Suprapubic skin (tissue), 3 donors: ENCODE measurements around the gene NGLY1.

Experiments
- EP300 ChIP-seq: sonication (generic); formaldehyde crosslinking; IDR thresholded peaks from one replicate; pipeline ENCODE4 v1.6.1; 2017; ENCODE audit warnings: antibody characterized with exemption
- TF ChIP-seq, protein P1 (sequence below), 2 donors: fragments of 200-600 bp in 1 of 2; fragments of 450-650 bp in 1 of 2; sonication (generic) in 1 of 2; IDR thresholded peaks; one replicate each; pipeline ENCODE4 v1.5.1; 2016 to 2019; ENCODE audit warnings: antibody characterized with exemption in 2 of 2, mild to moderate bottlenecking in 1 of 2, moderate library complexity in 1 of 2

DNA sequence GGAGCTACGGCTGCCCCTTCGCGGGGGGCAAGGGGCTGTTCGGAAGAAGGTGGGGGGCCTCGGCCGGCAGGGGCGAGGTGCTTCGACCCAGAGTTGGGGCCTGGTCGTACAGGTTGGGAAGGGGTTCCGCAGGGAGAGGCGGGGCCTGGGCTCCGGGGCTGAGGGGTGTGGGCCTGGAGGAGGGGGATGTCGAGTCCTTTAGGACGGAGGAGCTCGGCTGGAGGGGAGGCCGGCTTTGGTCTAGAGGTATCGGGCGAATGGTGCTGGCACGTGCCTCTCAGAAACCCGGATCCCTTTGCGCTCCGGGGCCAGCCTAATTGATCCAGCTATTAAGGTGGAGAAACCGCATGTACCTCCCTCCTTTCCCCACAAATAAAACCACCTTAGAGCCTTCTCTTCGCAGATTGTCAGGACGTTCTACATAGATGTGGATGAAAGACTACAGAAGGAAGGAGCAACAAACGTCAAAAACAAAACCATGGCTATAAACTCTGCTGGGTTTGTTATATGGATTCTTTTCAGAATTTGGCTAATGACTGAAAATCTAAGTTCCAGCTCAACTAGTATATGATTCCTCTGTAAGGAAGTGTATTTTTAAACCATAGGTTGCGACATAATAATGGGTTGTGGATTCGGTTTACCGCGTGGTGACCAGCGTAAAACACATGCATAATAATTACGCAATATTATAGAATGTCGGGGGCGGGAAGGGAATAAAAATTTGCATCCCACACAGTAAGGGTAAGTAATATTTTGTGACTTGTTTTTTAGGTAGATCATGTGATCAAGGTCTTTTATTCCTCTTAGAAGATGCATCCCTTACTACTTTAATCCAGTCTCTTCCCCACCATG lies 644 bp upstream of the NGLY1 start:
- TF ChIP-seq, protein P1, sequence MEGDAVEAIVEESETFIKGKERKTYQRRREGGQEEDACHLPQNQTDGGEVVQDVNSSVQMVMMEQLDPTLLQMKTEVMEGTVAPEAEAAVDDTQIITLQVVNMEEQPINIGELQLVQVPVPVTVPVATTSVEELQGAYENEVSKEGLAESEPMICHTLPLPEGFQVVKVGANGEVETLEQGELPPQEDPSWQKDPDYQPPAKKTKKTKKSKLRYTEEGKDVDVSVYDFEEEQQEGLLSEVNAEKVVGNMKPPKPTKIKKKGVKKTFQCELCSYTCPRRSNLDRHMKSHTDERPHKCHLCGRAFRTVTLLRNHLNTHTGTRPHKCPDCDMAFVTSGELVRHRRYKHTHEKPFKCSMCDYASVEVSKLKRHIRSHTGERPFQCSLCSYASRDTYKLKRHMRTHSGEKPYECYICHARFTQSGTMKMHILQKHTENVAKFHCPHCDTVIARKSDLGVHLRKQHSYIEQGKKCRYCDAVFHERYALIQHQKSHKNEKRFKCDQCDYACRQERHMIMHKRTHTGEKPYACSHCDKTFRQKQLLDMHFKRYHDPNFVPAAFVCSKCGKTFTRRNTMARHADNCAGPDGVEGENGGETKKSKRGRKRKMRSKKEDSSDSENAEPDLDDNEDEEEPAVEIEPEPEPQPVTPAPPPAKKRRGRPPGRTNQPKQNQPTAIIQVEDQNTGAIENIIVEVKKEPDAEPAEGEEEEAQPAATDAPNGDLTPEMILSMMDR (IDR thresholded peaks at IDR 0.05): no peak
- TF ChIP-seq EP300: no peak
